Right lobe of liver (tissue), 6 donors: Measurements from ENCODE around the gene SPON1. TPM values are rescaled to one million over a fixed set of nuclear protein-coding genes. Genes with fewer than 3 reads are reported as not detected.

Experiments
- ATAC-seq, 4 donors: fragments of 200-7000 bp; cut with Tn5 transposase; one replicate each; pipeline ENCODE4 v1.9.1; 2020; ENCODE audit warnings: mild to moderate bottlenecking in 4 of 4, moderate library complexity in 4 of 4
- DNase-seq, 3 donors: peaks; one replicate each; pipeline ENCODE4 v3.0.0-alpha.2; 2020
- H3K27ac ChIP-seq, 3 donors: fragments of 200-600 bp; one replicate each; pipeline ENCODE4 v1.8.0; 2022
- H3K27me3 ChIP-seq, 2 donors: fragments of 200-600 bp; one replicate each; pipeline ENCODE4 v1.8.0; 2022
- H3K36me3 ChIP-seq, 4 donors: fragments of 200-600 bp; sonication (generic) in 1 of 4; one replicate each; pipeline versions ENCODE4 v1.5.1 to v1.8.0; 2017 to 2022; ENCODE audit warnings: control low read depth in 1 of 4
- H3K4me1 ChIP-seq, 4 donors: fragments of 200-600 bp; sonication (generic) in 1 of 4; one replicate each; pipeline versions ENCODE4 v1.5.1 to v1.8.0; 2017 to 2022; ENCODE audit warnings: control low read depth in 1 of 4
- H3K4me3 ChIP-seq, 3 donors: fragments of 200-600 bp; one replicate each; pipeline ENCODE4 v1.8.0; 2022
- H3K9me3 ChIP-seq, 4 donors: fragments of 200-600 bp; sonication (generic) in 1 of 4; one replicate each; pipeline versions ENCODE4 v1.5.1 to v1.8.0; 2017 to 2022; ENCODE audit warnings: control low read depth in 1 of 4
- CTCF ChIP-seq, 4 donors: fragments of 200-600 bp in 3 of 4; fragments of 450-650 bp in 1 of 4; IDR thresholded peaks; one replicate each; pipeline versions ENCODE4 v1.5.1 to v1.8.0; 2016 to 2022; ENCODE audit warnings: antibody characterized with exemption in 4 of 4, mild to moderate bottlenecking in 2 of 4
- POLR2A ChIP-seq: fragments of 450-650 bp; IDR thresholded peaks from one replicate; pipeline ENCODE4 v1.6.1; 2017; ENCODE audit warnings: antibody characterized with exemption, mild to moderate bottlenecking
- WGBS: methylation state at CpG from one replicate; pipeline ENCODE4 v1.1.6; 2018; ENCODE audit warnings: low coverage, low lambda C conversion rate; ENCODE audit not compliant: insufficient coverage; ENCODE audit errors: missing lambda C conversion rate; 5-methylcytosine and 5-hydroxymethylcytosine counted together
- intact Hi-C, 2 donors: fragments of 100-400 bp; cut with DNase I; formaldehyde crosslinking; loops; one replicate each; pipeline versions ENCODE4 v1.11.2 to v1.14.1; 2022
- total RNA-seq, 6 experiments: library from RNA; depleted of rRNA in 2 of 6; stranded (reverse); fragments of >200 nt in 2 of 6; fragmentation: NEBNext Ultra II Directional in 3 of 6; extraction: Animal tissue kit (Norgen Biotek cat#: 25700) in 3 of 6; gene quantifications; one replicate each; pipeline versions ENCODE4 v1.1.0 to v1.2.4, GENCODE V29; 2016 to 2023
- donor health status: DM: no; HTN: yes; CAD: no.
- donor health status: DM: no; HTN: no; CAD: no.
- donor health status: DM: no; HTN: no; CAD: no.
- donor health status: DM: no; HTN: yes; CAD: no.
- donor health status: DM: no; HTN: yes; CAD: no.

The SPON1 gene
- total RNA-seq, 6 experiments from 2014 or later, result 0.51 to 2.4 (median 1.6) TPM

- no peak overlapping the region for H3K27ac ChIP-seq
- no peaks in the 10 kb centered on the region for H3K36me3 ChIP-seq
- ATAC-seq, result no peak
- no peaks in the 10 kb centered on the region for H3K4me1 ChIP-seq
- no peaks in the 10 kb centered on the region for H3K27me3 ChIP-seq
- no peak overlapping the region for H3K4me3 ChIP-seq
- no peak for TF ChIP-seq POLR2A
- no peak for TF ChIP-seq CTCF (IDR thresholded peaks at IDR 0.05)
- 82% methylated on average over 3 of the region's 3 CpGs for WGBS
- no peak for DNase-seq
- intact Hi-C loops, result no loop called here
- H3K9me3 ChIP-seq, result no peaks in the 10 kb centered on the region
Observed at GRCh38 chr11:14124350-14124749, 161.8 kb downstream of the SPON1 start.

GRCh38 chr11:14124886-14125285 lies 162.4 kb downstream of the SPON1 start:
- H3K4me3 ChIP-seq, result no peak overlapping the region
- H3K4me1 ChIP-seq, result no peaks in the 10 kb centered on the region
- TF ChIP-seq CTCF (IDR thresholded peaks at IDR 0.05), result no peak
- no peak for TF ChIP-seq POLR2A
- ATAC-seq (no peak), DNase-seq (no peak)
- intact Hi-C loops, result no loop called here
- 97% methylated on average over 3 of the region's 3 CpGs for WGBS
- H3K27ac ChIP-seq, result no peak overlapping the region
- no peaks in the 10 kb centered on the region for H3K9me3 ChIP-seq
- no peaks in the 10 kb centered on the region for H3K27me3 ChIP-seq
- no peaks in the 10 kb centered on the region for H3K36me3 ChIP-seq

GRCh38 chr11:14125529-14125928 lies 163.0 kb downstream of the SPON1 start:
- intact Hi-C loops, result no loop called here
- no peak for ATAC-seq
- WGBS, result 92% methylated on average over 2 of the region's 2 CpGs

GRCh38 chr11:14127679-14128078 lies 165.2 kb downstream of the SPON1 start:
- no peak overlapping the region for H3K27ac ChIP-seq
- H3K4me1 ChIP-seq, result no peaks in the 10 kb centered on the region
- no peaks in the 10 kb centered on the region for H3K9me3 ChIP-seq
- no peak overlapping the region for H3K4me3 ChIP-seq
- TF ChIP-seq CTCF (IDR thresholded peaks at IDR 0.05), result peak in 1 of 4 donors; percentile 7
- TF ChIP-seq POLR2A, result no peak
- WGBS, result 72% methylated on average over 4 of the region's 4 CpGs
- H3K27me3 ChIP-seq, result no peaks in the 10 kb centered on the region
- DNase-seq (no peak), ATAC-seq (no peak)
- intact Hi-C loops, result no loop called here
- no peaks in the 10 kb centered on the region for H3K36me3 ChIP-seq

More at GRCh38 chr11:14125529-14125928, 163.0 kb downstream of the SPON1 start:
- H3K27ac ChIP-seq, result no peak overlapping the region
- TF ChIP-seq CTCF (IDR thresholded peaks at IDR 0.05) (no peak), POLR2A (no peak)
- H3K27me3 ChIP-seq, result no peaks in the 10 kb centered on the region
- H3K9me3 ChIP-seq, result no peaks in the 10 kb centered on the region
- no peaks in the 10 kb centered on the region for H3K36me3 ChIP-seq
- H3K4me1 ChIP-seq, result no peaks in the 10 kb centered on the region
- no peak for DNase-seq
- no peak overlapping the region for H3K4me3 ChIP-seq

- no peak overlapping the region for H3K4me3 ChIP-seq
- ATAC-seq (no peak), DNase-seq (no peak)
- no peaks in the 10 kb centered on the region for H3K9me3 ChIP-seq
- no peaks in the 10 kb centered on the region for H3K4me1 ChIP-seq
- no peaks in the 10 kb centered on the region for H3K36me3 ChIP-seq
- H3K27me3 ChIP-seq, result no peaks in the 10 kb centered on the region
- 56% methylated on average over 4 of the region's 4 CpGs for WGBS
- TF ChIP-seq POLR2A, result no peak
- no peak for TF ChIP-seq CTCF (IDR thresholded peaks at IDR 0.05)
- intact Hi-C loops, result loop anchor here in 1 of 2 donors (10.0 kb wide), 1 partner anchor 158 kb away; no protein-coding TSS in a partner anchor
- H3K27ac ChIP-seq, result no peak overlapping the region
Observed at GRCh38 chr11:14132312-14132711, 169.8 kb downstream of the SPON1 start.
